Measurements from ENCODE around the gene FNBP1. TPM values are rescaled to one million over a fixed set of nuclear protein-coding genes. Genes with fewer than 3 reads are reported as not detected.

FNBP1 gene
- polyA plus RNA-seq, 2 of the 4 experiments (the other 2 are of a cell fraction): 10.6 to 15.6 TPM

- no peak for TF ChIP-seq HOXB5 (CRISPR knock-in tag; IDR thresholded peaks at IDR 0.05)
- no peak for TF ChIP-seq E2F6 (IDR thresholded peaks at IDR 0.05; ENCODE audit: borderline replicate concordance, low read depth)
- TF ChIP-seq HMGXB4 (CRISPR knock-in tag; IDR thresholded peaks at IDR 0.05; ENCODE audit: borderline replicate concordance): no peak
- TF ChIP-seq SMC3 (IDR thresholded peaks at IDR 0.05): no peak
- no peak for TF ChIP-seq ESRRA (IDR thresholded peaks at IDR 0.05; ENCODE audit: borderline replicate concordance, low read length)
- WGBS (ENCODE audit: missing lambda C conversion rate): 61% methylated on average over 12 of the region's 12 CpGs
- Histone ChIP-seq H3K9me3 (no peaks in the 10 kb centered on the region), H3K4me2 (no peak overlapping the region), H3K4me3 (no peak overlapping the region), H3K4me1 (peaks cover 8% of the 10 kb centered on the region; the same call in 2 of the 3 replicates), H3K27ac (no peak overlapping the region)
- ChIA-PET CTCF (interaction anchor here (0.9 to 1.4 kb wide), 3 partner anchors 11 to 196 kb away, joined by 3 to 4 read pairs (median 3); no protein-coding TSS in a partner anchor), POLR2A (interaction anchor here (0.6 kb wide), 1 partner anchor 34 kb away, joined by 3 read pairs; no protein-coding TSS in a partner anchor)
- no peak for FAIRE-seq
- ATAC-seq: no peak
- DNase-seq (ENCODE audit: low read depth in 1 of 2, low spot score in 1 of 2): no peak
These were observed 204.2 kb downstream of the FNBP1 start for GRCh38 chr9:129838707-129839259.

Small RNA genes within 50 kb of the gene (small RNA-seq; reads per million reads assigned to genes)
- gene MIR6855: 0 to 3.3 (median 0) reads per million in 6 experiments

Other genes with a start within 250 kb of the FNBP1 start
- 32.4 and 38.0 TPM in 2 replicates for gene TOR1B, start 240.0 kb downstream of the FNBP1 start, polyA plus RNA-seq (2011; rRNA removed)
- gene TOR1B, start 240.0 kb downstream of the FNBP1 start, polyA plus RNA-seq (2017; fragmentation: RNase III; extraction: RNeasy Plus Mini Kit Qiagen cat#74134 plus additional on column Dnase treatment): 23.3 to 26.9 TPM (median 24.9 TPM) in 3 replicates
- gene TOR1A, start 219.1 kb downstream of the FNBP1 start, polyA plus RNA-seq (2011; rRNA removed): 74.9 and 77.3 TPM in 2 replicates
- gene TOR1A, start 219.1 kb downstream of the FNBP1 start, polyA plus RNA-seq (2017; fragmentation: RNase III; extraction: RNeasy Plus Mini Kit Qiagen cat#74134 plus additional on column Dnase treatment): 52.3 to 58.7 TPM (median 54.0 TPM) in 3 replicates
- gene C9orf78, start 207.9 kb downstream of the FNBP1 start, polyA plus RNA-seq (2011; rRNA removed): 58.0 and 91.4 TPM in 2 replicates
- gene C9orf78, start 207.9 kb downstream of the FNBP1 start, polyA plus RNA-seq (2017; fragmentation: RNase III; extraction: RNeasy Plus Mini Kit Qiagen cat#74134 plus additional on column Dnase treatment): 111 to 131 TPM (median 127 TPM) in 3 replicates
- 3.8 and 3.9 TPM in 2 replicates for gene USP20, start 207.7 kb downstream of the FNBP1 start, polyA plus RNA-seq (2011; rRNA removed)
- 5.0 to 5.9 TPM (median 5.9 TPM) in 3 replicates for gene USP20, start 207.7 kb downstream of the FNBP1 start, polyA plus RNA-seq (2017; fragmentation: RNase III; extraction: RNeasy Plus Mini Kit Qiagen cat#74134 plus additional on column Dnase treatment)
- gene GPR107, start 10.7 kb upstream of the FNBP1 start, polyA plus RNA-seq (2011; rRNA removed): 45.1 and 62.4 TPM in 2 replicates
- 28.1 to 30.1 TPM (median 28.2 TPM) in 3 replicates for gene GPR107, start 10.7 kb upstream of the FNBP1 start, polyA plus RNA-seq (2017; fragmentation: RNase III; extraction: RNeasy Plus Mini Kit Qiagen cat#74134 plus additional on column Dnase treatment)
- gene NCS1, start 129.2 kb upstream of the FNBP1 start, polyA plus RNA-seq (2011; rRNA removed): 19.1 and 21.9 TPM in 2 replicates
- 16.5 to 17.9 TPM (median 17.3 TPM) in 3 replicates for gene NCS1, start 129.2 kb upstream of the FNBP1 start, polyA plus RNA-seq (2017; fragmentation: RNase III; extraction: RNeasy Plus Mini Kit Qiagen cat#74134 plus additional on column Dnase treatment)
- gene HMCN2, start 222.6 kb upstream of the FNBP1 start, polyA plus RNA-seq (2011; rRNA removed): not detected in 2 replicates
- 0.01 to 0.04 TPM in 2 of 3 replicates, not detected in the other for gene HMCN2, start 222.6 kb upstream of the FNBP1 start, polyA plus RNA-seq (2017; fragmentation: RNase III; extraction: RNeasy Plus Mini Kit Qiagen cat#74134 plus additional on column Dnase treatment)